ENCODE measurements around the gene KCNH1. TPM values are rescaled to one million over a fixed set of nuclear protein-coding genes. Genes with fewer than 3 reads are reported as not detected.

Gene KCNH1
- total and polyA plus RNA-seq, 4 donors = 0.02 to 0.31 TPM; not detected in 2

DNA sequence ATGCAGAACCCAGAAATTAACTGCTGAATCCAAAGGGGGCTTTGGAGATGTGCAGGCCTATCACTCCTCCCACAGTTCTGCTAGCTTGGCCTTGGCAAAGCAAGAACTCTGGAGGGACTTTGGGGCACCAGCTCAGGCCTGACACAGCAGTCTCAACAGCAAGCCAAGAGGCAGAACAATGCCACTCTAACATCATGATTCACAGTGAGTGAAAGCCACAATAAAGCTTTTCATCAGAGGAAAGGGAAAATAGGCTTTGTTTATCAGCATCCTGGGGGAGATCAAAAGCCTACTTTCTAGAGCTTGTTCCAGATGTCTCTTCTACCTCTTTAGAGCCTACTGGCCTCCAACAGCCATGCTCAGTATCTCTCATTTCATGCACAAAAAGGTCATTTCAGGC is 283.4 kb downstream of the KCNH1 start:
- H3K9ac ChIP-seq (ENCODE audit: insufficient read depth in 1 of 2, low read length in 2 of 2) = no peak overlapping the region
- H3K36me3 ChIP-seq (ENCODE audit: control insufficient read depth in 4 of 4, insufficient read depth in 4 of 4, low read length in 4 of 4) = no peaks in the 10 kb centered on the region
- H3K4me1 ChIP-seq (ENCODE audit: control insufficient read depth in 5 of 5, insufficient read depth in 5 of 5, low read length in 5 of 5) = no peaks in the 10 kb centered on the region
- TF ChIP-seq CTCF (IDR thresholded peaks at IDR 0.05; ENCODE audit: control extremely low read depth, extremely low read depth) = no peak
- no peaks in the 10 kb centered on the region for H3K27me3 ChIP-seq (ENCODE audit: control insufficient read depth in 3 of 3, insufficient read depth in 3 of 3, low read length in 2 of 3)
- no peak overlapping the region for H3K4me3 ChIP-seq
- H3K27ac ChIP-seq (ENCODE audit: low read depth in 1 of 2, low read length in 1 of 2) = no peak overlapping the region
- ATAC-seq (ENCODE audit: insufficient read depth, low FRiP score) (no peak), DNase-seq (no peak)
- peaks cover 0 to 2% (median 0%) of the 10 kb centered on the region in 4 donors for H3K9me3 ChIP-seq (ENCODE audit: control insufficient read depth in 4 of 4, insufficient read depth in 3 of 4, low read length in 3 of 4)

DNA sequence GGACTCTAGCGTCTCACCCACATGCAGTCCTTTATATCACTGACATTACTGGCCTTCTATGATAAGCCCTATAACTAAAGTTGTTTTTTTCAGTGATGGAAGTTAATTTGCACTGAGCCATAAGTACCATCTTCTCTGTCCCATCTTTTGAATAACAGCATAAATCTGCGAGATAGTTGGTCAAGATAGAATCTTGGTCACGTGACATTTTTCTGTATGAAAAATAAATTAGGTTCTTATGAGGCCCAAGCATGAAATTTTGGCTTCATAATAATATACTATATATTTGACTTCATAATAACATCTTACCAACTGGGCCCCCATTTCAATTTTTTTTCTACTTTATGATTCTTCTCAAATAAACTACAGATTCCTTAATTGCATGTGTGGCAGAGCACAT is 285.5 kb downstream of the KCNH1 start:
- TF ChIP-seq CTCF (IDR thresholded peaks at IDR 0.05; ENCODE audit: control extremely low read depth, extremely low read depth) = no peak
- DNase-seq (no peak), ATAC-seq (ENCODE audit: insufficient read depth, low FRiP score) (no peak)
- no peaks in the 10 kb centered on the region for H3K9me3 ChIP-seq (ENCODE audit: control insufficient read depth in 4 of 4, insufficient read depth in 3 of 4, low read length in 3 of 4)
- H3K9ac ChIP-seq (ENCODE audit: insufficient read depth in 1 of 2, low read length in 2 of 2) = no peak overlapping the region
- H3K4me1 ChIP-seq (ENCODE audit: control insufficient read depth in 5 of 5, insufficient read depth in 5 of 5, low read length in 5 of 5) = no peaks in the 10 kb centered on the region
- no peak overlapping the region for H3K4me3 ChIP-seq
- no peaks in the 10 kb centered on the region for H3K27me3 ChIP-seq (ENCODE audit: control insufficient read depth in 3 of 3, insufficient read depth in 3 of 3, low read length in 2 of 3)
- no peaks in the 10 kb centered on the region for H3K36me3 ChIP-seq (ENCODE audit: control insufficient read depth in 4 of 4, insufficient read depth in 4 of 4, low read length in 4 of 4)
- no peak overlapping the region for H3K27ac ChIP-seq (ENCODE audit: low read depth in 1 of 2, low read length in 1 of 2)
- 90 to 94% methylated on average over 3 of the region's 3 CpGs for WGBS, 2 donors

DNA sequence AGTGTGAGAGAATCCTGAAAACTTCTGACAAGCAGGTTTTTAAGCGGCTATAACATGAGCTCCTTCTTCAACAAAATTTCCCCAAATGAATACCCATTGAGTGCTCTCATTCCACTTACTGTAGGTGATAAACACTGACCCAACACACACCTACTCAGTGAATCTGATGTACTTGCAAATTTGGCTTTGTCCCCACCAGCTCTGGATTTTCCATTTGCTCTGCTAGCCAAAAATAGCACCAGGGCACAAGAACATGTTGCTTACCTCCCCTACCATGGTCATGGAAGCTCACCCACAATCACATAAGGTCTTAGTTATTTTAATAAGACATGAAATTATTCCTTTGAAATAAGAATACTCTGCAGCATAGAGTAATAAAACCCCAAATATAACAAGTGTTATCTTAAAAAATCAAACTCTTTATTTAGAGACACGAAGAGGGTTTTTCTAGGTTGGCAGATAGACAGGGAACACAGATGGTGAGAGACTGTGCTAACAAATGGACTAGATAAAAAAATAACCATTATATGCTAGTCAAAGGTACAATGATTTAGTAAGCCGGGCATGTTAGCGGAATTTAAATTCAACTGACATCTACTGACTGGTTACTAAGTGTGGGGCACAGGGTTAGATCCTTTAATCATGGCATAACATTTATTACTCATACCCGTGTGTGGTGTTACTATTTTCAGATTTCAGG is 291.9 kb downstream of the KCNH1 start:
- no peak for DNase-seq
- Histone ChIP-seq H3K9me3 (ENCODE audit: control insufficient read depth in 4 of 4, insufficient read depth in 3 of 4, low read length in 3 of 4) (peaks cover 0 to 2% (median 0%) of the 10 kb centered on the region in 4 donors), H3K9ac (ENCODE audit: insufficient read depth in 1 of 2, low read length in 2 of 2) (no peak overlapping the region), H3K27ac (ENCODE audit: low read depth in 1 of 2, low read length in 1 of 2) (no peak overlapping the region), H3K4me3 (no peak overlapping the region), H3K4me1 (ENCODE audit: control insufficient read depth in 5 of 5, insufficient read depth in 5 of 5, low read length in 5 of 5) (no peaks in the 10 kb centered on the region), H3K36me3 (ENCODE audit: control insufficient read depth in 4 of 4, insufficient read depth in 4 of 4, low read length in 4 of 4) (no peaks in the 10 kb centered on the region), H3K27me3 (ENCODE audit: control insufficient read depth in 3 of 3, insufficient read depth in 3 of 3, low read length in 2 of 3) (no peaks in the 10 kb centered on the region)
- no peak for ATAC-seq (ENCODE audit: insufficient read depth, low FRiP score)
- WGBS, 2 donors = 86% methylated on average over 5 of the region's 5 CpGs
- no peak for TF ChIP-seq CTCF (IDR thresholded peaks at IDR 0.05; ENCODE audit: control extremely low read depth, extremely low read depth)

Measured in lung (tissue), 12 donors.